GM21737 (cell line): ENCODE data around the gene ZFYVE19.

Source experiments
- ATAC-seq: cut with Tn5 transposase; IDR thresholded peaks from one replicate; pipeline ENCODE4 v1.9.1; 2021; ENCODE audit warnings: mild to moderate bottlenecking, moderate library complexity; ENCODE audit not compliant: unreplicated experiment

Gene ZFYVE19

GRCh38 chr15:40807028-40807887 is at the start of gene ZFYVE19, which contains the start of gene DNAJC17:
Gene ZFYVE19, plus strand, starts transcription at chr15:40807089. Its CDS starts 501 bp downstream, at chr15:40807590.
Gene DNAJC17, minus strand, starts transcription at chr15:40807473. Its CDS starts 27 bp downstream, at chr15:40807446.
- peak; percentile 94 for ATAC-seq

- no peak for ATAC-seq
Measured at GRCh38 chr15:40759961-40760360, 46.9 kb upstream of the ZFYVE19 start.

GRCh38 chr15:40762919-40763800 is 43.7 kb upstream of the ZFYVE19 start:
- no peak for ATAC-seq

GRCh38 chr15:40763801-40764628 is 42.9 kb upstream of the ZFYVE19 start, which contains the start of gene GCHFR:
Gene GCHFR, plus strand, starts transcription at chr15:40764068. Its CDS starts 113 bp downstream, at chr15:40764181.
- peak; percentile 36 for ATAC-seq

DNA sequence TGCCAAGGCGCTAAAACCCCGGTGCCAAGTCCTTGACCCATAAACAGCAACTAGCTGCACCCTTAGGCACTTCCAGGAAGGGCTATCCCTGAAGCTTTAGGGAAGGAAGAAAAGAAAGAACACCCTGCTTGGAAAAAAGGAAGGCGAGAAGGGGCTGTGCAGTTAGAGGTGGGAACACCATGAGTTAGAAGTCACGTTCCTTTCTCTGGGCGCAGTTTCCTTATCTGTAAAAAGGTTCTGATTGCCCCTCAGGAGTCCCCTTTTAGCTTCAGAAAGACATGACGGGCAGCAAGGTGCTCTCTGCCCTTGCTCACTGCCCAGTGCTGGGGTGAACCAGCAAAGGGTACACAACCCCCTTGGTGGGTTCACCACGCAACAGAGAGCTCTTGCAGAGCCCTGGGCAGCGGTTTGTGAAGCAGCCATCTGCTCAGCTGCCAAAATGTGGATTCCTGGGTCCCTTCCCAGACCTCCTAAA is 42.2 kb upstream of the ZFYVE19 start:
- no peak for ATAC-seq

- ATAC-seq = no peak
Measured at GRCh38 chr15:40766194-40766815, 40.6 kb upstream of the ZFYVE19 start.

GRCh38 chr15:40766906-40767837 is 39.7 kb upstream of the ZFYVE19 start:
- ATAC-seq = no peak

- ATAC-seq = no peak
Measured at GRCh38 chr15:40767838-40768500, 38.9 kb upstream of the ZFYVE19 start.

GRCh38 chr15:40768521-40769273 is 38.2 kb upstream of the ZFYVE19 start:
- ATAC-seq = no peak

GRCh38 chr15:40769274-40770146 is 37.4 kb upstream of the ZFYVE19 start, which contains the start of gene C15orf62:
Gene C15orf62, plus strand, starts transcription at chr15:40769980. Its CDS starts 516 bp downstream, at chr15:40770496.
- ATAC-seq = peak; percentile 43

DNA sequence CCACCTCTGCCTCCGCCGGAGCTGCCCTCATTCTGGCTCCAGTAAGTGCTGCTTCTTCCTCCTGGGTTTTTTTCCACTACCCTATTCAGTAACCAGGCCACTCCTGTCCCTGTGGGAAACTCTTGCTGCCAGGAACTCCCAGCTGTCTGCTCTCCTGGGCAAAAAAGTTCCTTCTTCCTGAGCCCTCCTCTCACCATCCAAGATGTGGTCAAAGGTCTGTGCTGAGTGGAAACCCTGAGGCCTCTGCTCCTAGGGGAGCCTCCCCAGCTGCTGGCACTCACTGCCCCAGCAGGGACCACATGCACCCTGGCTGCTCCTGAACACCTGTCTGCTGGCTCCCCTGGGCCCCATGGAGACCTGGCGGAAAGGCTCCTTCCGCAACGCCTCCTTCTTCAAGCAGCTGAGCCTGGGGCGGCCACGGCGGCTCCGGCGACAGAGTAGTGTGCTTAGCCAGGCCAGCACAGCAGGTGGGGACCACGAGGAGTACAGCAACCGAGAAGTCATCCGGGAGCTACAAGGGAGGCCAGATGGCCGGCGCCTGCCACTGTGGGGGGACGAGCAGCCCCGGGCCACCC is 36.7 kb upstream of the ZFYVE19 start:
- ATAC-seq = no peak

GRCh38 chr15:40771242-40771641 is 35.6 kb upstream of the ZFYVE19 start:
- no peak for ATAC-seq

GRCh38 chr15:40772014-40772413 is 34.9 kb upstream of the ZFYVE19 start:
- no peak for ATAC-seq

- no peak for ATAC-seq
Measured at GRCh38 chr15:40773496-40773895, 33.4 kb upstream of the ZFYVE19 start.

GRCh38 chr15:40773902-40774301 is 33.0 kb upstream of the ZFYVE19 start:
- ATAC-seq = no peak

GRCh38 chr15:40775007-40775406 is 31.9 kb upstream of the ZFYVE19 start:
- ATAC-seq = no peak
